HL-60 (cell line): ENCODE results near the gene PCLO.

Experiments used
- DNase-seq, 2 experiments: peaks; one replicate each; pipeline ENCODE4 v3.0.0-alpha.2; 2010 to 2020; ENCODE audit warnings: low read depth in 1 of 2, low spot score in 1 of 2
- H3K27ac ChIP-seq: fragments of 250-450 bp; sonication (Bioruptor Pico); replicated peaks from 2 replicates; pipeline ENCODE4 v1.5.1; 2020; ENCODE audit warnings: mild to moderate bottlenecking, moderate library complexity
- H3K27me3 ChIP-seq: fragments of 250-450 bp; sonication (Bioruptor Pico); 2 replicates; pipeline ENCODE4 v1.5.1; 2021; ENCODE audit warnings: mild to moderate bottlenecking, moderate library complexity; ENCODE audit not compliant: insufficient read depth, poor library complexity, severe bottlenecking
- H3K4me3 ChIP-seq: replicated peaks from 2 replicates; pipeline ENCODE4 v1.5.1; 2011; ENCODE audit warnings: mild to moderate bottlenecking, control low read depth, low read length; ENCODE audit not compliant: insufficient read depth
- CTCF ChIP-seq: IDR thresholded peaks from one replicate; pipeline ENCODE4 v1.5.1; 2011; ENCODE audit warnings: low read length, control low read depth, inconsistent platforms; ENCODE audit not compliant: insufficient read depth
- GABPA ChIP-seq: IDR thresholded peaks from 2 replicates; pipeline ENCODE4 v1.6.1; 2012; ENCODE audit warnings: low read depth
- POLR2AphosphoS5 ChIP-seq: IDR thresholded peaks from 2 replicates; pipeline ENCODE4 v1.6.1; 2012; ENCODE audit warnings: low read depth
- REST ChIP-seq: IDR thresholded peaks from 2 replicates; pipeline ENCODE4 v1.6.1; 2012; ENCODE audit warnings: low read depth; ENCODE audit not compliant: insufficient replicate concordance
- SPI1 ChIP-seq: IDR thresholded peaks from 2 replicates; pipeline ENCODE4 v1.6.1; 2012; ENCODE audit warnings: low read depth, mild to moderate bottlenecking, borderline replicate concordance

Gene PCLO

GRCh38 chr7:82803411-82803810 is 359.3 kb downstream of the PCLO start:
- no peak overlapping the region for H3K4me3 ChIP-seq
- H3K27me3 ChIP-seq = peaks cover 3% of the 10 kb centered on the region
- DNase-seq = no peak
- TF ChIP-seq REST (no peak), SPI1 (no peak), CTCF (no peak), POLR2AphosphoS5 (no peak), GABPA (no peak)
- H3K27ac ChIP-seq = no peak overlapping the region

- Histone ChIP-seq H3K27me3 (no peaks in the 10 kb centered on the region), H3K27ac (no peak overlapping the region), H3K4me3 (no peak overlapping the region)
- DNase-seq = no peak
- TF ChIP-seq CTCF = no peak
- TF ChIP-seq REST = no peak
- TF ChIP-seq GABPA = no peak
- no peak for TF ChIP-seq POLR2AphosphoS5
- no peak for TF ChIP-seq SPI1
Measured at GRCh38 chr7:82789883-82790609, 372.6 kb downstream of the PCLO start.

- Histone ChIP-seq H3K4me3 (no peak overlapping the region), H3K27ac (no peak overlapping the region), H3K27me3 (no peaks in the 10 kb centered on the region)
- DNase-seq = no peak
- TF ChIP-seq REST = no peak
- TF ChIP-seq GABPA = no peak
Measured at GRCh38 chr7:82778021-82778420, 384.7 kb downstream of the PCLO start.

- Histone ChIP-seq H3K4me3 (no peak overlapping the region), H3K27ac (no peak overlapping the region), H3K27me3 (no peaks in the 10 kb centered on the region)
- DNase-seq = no peak
- TF ChIP-seq POLR2AphosphoS5 (no peak), SPI1 (no peak), REST (no peak), GABPA (no peak), CTCF (no peak)
Measured at GRCh38 chr7:82762880-82763279, 399.8 kb downstream of the PCLO start.
